ENCODE results near the gene ANK2.

The ANK2 gene

GRCh38 chr4:113113151-113113550 lies 63.7 kb downstream of the ANK2 start:
- Histone ChIP-seq H3K4me1 (ENCODE audit: control insufficient read depth, low read depth, low read length) (no peaks in the 10 kb centered on the region), H4K5ac (ENCODE audit: low read length) (no peak overlapping the region)
- WGBS (ENCODE audit: extremely low coverage, insufficient coverage, low lambda C conversion rate) = no CpG with 5 or more reads among the region's 2 CpGs

GRCh38 chr4:113114884-113115283 lies 65.4 kb downstream of the ANK2 start:
- no peak overlapping the region for H3K9ac ChIP-seq (ENCODE audit: low read length)
- H4K8ac ChIP-seq (ENCODE audit: low read depth, low read length) = no peak overlapping the region
- no peak overlapping the region for H3K4me3 ChIP-seq (ENCODE audit: low read length)
- no peak overlapping the region for H3K4me2 ChIP-seq (ENCODE audit: low read length)
- no peaks in the 10 kb centered on the region for H3K79me2 ChIP-seq (ENCODE audit: control insufficient read depth, insufficient read depth, low read length)
- H3K27ac ChIP-seq (ENCODE audit: low read depth, low read length) = no peak overlapping the region
- no peak overlapping the region for H2BK5ac ChIP-seq (ENCODE audit: low read length)
- H3K56ac ChIP-seq (ENCODE audit: low read length) = no peak overlapping the region
- no peak overlapping the region for H2BK15ac ChIP-seq (replicated peaks; ENCODE audit: low read depth)
- H2BK120ac ChIP-seq (ENCODE audit: low read depth, low read length) = no peak overlapping the region
- H3K79me1 ChIP-seq (ENCODE audit: low read length) = no peaks in the 10 kb centered on the region
- H3K4me1 ChIP-seq (ENCODE audit: control insufficient read depth, low read depth, low read length) = no peaks in the 10 kb centered on the region
- no peaks in the 10 kb centered on the region for H3K36me3 ChIP-seq (ENCODE audit: control insufficient read depth, insufficient read depth, low read length)
- no peak overlapping the region for H2AK5ac ChIP-seq (ENCODE audit: low read length)
- no peak overlapping the region for H3K4ac ChIP-seq (ENCODE audit: low read depth, low read length)
- WGBS (ENCODE audit: extremely low coverage, insufficient coverage, low lambda C conversion rate) = no CpG with 5 or more reads among the region's 2 CpGs
- DNase-seq = peak; percentile 23
- no peak overlapping the region for H3K18ac ChIP-seq (ENCODE audit: low read length)
- H3K27me3 ChIP-seq (ENCODE audit: insufficient read depth, low read length, poor library complexity) = no peaks in the 10 kb centered on the region
- H4K5ac ChIP-seq (ENCODE audit: low read length) = no peak overlapping the region
- H3K23ac ChIP-seq (ENCODE audit: low read length) = no peak overlapping the region

More at GRCh38 chr4:113113151-113113550, 63.7 kb downstream of the ANK2 start:
- Histone ChIP-seq H2BK120ac (ENCODE audit: low read depth, low read length) (no peak overlapping the region), H3K9ac (ENCODE audit: low read length) (no peak overlapping the region), H3K18ac (ENCODE audit: low read length) (no peak overlapping the region), H3K79me2 (ENCODE audit: control insufficient read depth, insufficient read depth, low read length) (no peaks in the 10 kb centered on the region), H4K8ac (ENCODE audit: low read depth, low read length) (no peak overlapping the region), H2BK5ac (ENCODE audit: low read length) (no peak overlapping the region), H3K4me3 (ENCODE audit: low read length) (no peak overlapping the region), H3K27ac (ENCODE audit: low read depth, low read length) (no peak overlapping the region), H3K36me3 (ENCODE audit: control insufficient read depth, insufficient read depth, low read length) (no peaks in the 10 kb centered on the region), H2BK15ac (replicated peaks; ENCODE audit: low read depth) (no peak overlapping the region), H3K4ac (ENCODE audit: low read depth, low read length) (no peak overlapping the region), H3K23ac (ENCODE audit: low read length) (no peak overlapping the region), H3K27me3 (ENCODE audit: insufficient read depth, low read length, poor library complexity) (no peaks in the 10 kb centered on the region), H3K79me1 (ENCODE audit: low read length) (no peaks in the 10 kb centered on the region), H2AK5ac (ENCODE audit: low read length) (no peak overlapping the region), H3K4me2 (ENCODE audit: low read length) (no peak overlapping the region), H3K56ac (ENCODE audit: low read length) (no peak overlapping the region)
- no peak for DNase-seq

- Histone ChIP-seq H3K27ac (ENCODE audit: low read depth, low read length) (no peak overlapping the region), H3K18ac (ENCODE audit: low read length) (no peak overlapping the region), H3K9ac (ENCODE audit: low read length) (no peak overlapping the region), H2AK5ac (ENCODE audit: low read length) (no peak overlapping the region), H2BK5ac (ENCODE audit: low read length) (no peak overlapping the region), H3K4me2 (ENCODE audit: low read length) (no peak overlapping the region), H3K79me1 (ENCODE audit: low read length) (no peaks in the 10 kb centered on the region), H4K8ac (ENCODE audit: low read depth, low read length) (no peak overlapping the region), H3K4ac (ENCODE audit: low read depth, low read length) (no peak overlapping the region), H3K4me3 (ENCODE audit: low read length) (no peak overlapping the region), H3K79me2 (ENCODE audit: control insufficient read depth, insufficient read depth, low read length) (no peaks in the 10 kb centered on the region), H4K5ac (ENCODE audit: low read length) (no peak overlapping the region), H3K56ac (ENCODE audit: low read length) (no peak overlapping the region), H3K27me3 (ENCODE audit: insufficient read depth, low read length, poor library complexity) (no peaks in the 10 kb centered on the region), H3K36me3 (ENCODE audit: control insufficient read depth, insufficient read depth, low read length) (no peaks in the 10 kb centered on the region), H3K4me1 (ENCODE audit: control insufficient read depth, low read depth, low read length) (no peaks in the 10 kb centered on the region), H2BK15ac (replicated peaks; ENCODE audit: low read depth) (no peak overlapping the region), H3K23ac (ENCODE audit: low read length) (no peak overlapping the region), H2BK120ac (ENCODE audit: low read depth, low read length) (no peak overlapping the region)
- DNase-seq = peak; percentile 52
- WGBS (ENCODE audit: extremely low coverage, insufficient coverage, low lambda C conversion rate) = no CpG with 5 or more reads among the region's 17 CpGs
Measured at GRCh38 chr4:113116414-113117357, 67.2 kb downstream of the ANK2 start.

DNA sequence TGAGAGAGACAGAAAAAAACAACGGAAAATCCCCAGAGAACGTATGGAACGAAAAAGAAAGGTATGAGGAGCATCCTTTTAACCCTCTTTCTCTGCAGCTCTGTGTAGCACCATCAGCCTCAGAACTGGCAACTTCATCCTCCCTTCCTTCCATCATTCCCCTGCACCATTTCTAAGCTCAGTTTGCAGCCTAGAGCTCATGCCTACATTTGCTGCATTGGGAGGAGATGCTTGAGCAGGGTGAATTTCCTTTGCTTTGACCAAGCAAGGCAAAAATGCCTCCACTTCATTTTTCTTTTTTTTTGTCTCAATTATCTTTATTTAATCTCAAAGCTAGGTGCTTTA lies 67.9 kb downstream of the ANK2 start:
- H3K23ac ChIP-seq (ENCODE audit: low read length) = no peak overlapping the region

GRCh38 chr4:113122066-113122465 lies 72.6 kb downstream of the ANK2 start:
- Histone ChIP-seq H4K5ac (ENCODE audit: low read length) (no peak overlapping the region), H3K4ac (ENCODE audit: low read depth, low read length) (no peak overlapping the region), H3K4me2 (ENCODE audit: low read length) (no peak overlapping the region), H4K8ac (ENCODE audit: low read depth, low read length) (no peak overlapping the region), H2BK120ac (ENCODE audit: low read depth, low read length) (no peak overlapping the region), H3K27ac (ENCODE audit: low read depth, low read length) (no peak overlapping the region), H2AK5ac (ENCODE audit: low read length) (no peak overlapping the region), H3K18ac (ENCODE audit: low read length) (no peak overlapping the region), H3K56ac (ENCODE audit: low read length) (no peak overlapping the region), H3K9ac (ENCODE audit: low read length) (no peak overlapping the region), H3K79me1 (ENCODE audit: low read length) (no peaks in the 10 kb centered on the region), H3K27me3 (ENCODE audit: insufficient read depth, low read length, poor library complexity) (no peaks in the 10 kb centered on the region), H2BK15ac (replicated peaks; ENCODE audit: low read depth) (no peak overlapping the region), H2BK5ac (ENCODE audit: low read length) (no peak overlapping the region), H3K79me2 (ENCODE audit: control insufficient read depth, insufficient read depth, low read length) (no peaks in the 10 kb centered on the region), H3K23ac (ENCODE audit: low read length) (no peak overlapping the region), H3K4me3 (ENCODE audit: low read length) (no peak overlapping the region), H3K4me1 (ENCODE audit: control insufficient read depth, low read depth, low read length) (no peaks in the 10 kb centered on the region), H3K36me3 (ENCODE audit: control insufficient read depth, insufficient read depth, low read length) (no peaks in the 10 kb centered on the region)
- DNase-seq = no peak
- no CpG with 5 or more reads among the region's 1 CpG for WGBS (ENCODE audit: extremely low coverage, insufficient coverage, low lambda C conversion rate)

More for the DNA sequence above, 67.9 kb downstream of the ANK2 start:
- H3K4me2 ChIP-seq (ENCODE audit: low read length) = no peak overlapping the region
- no peaks in the 10 kb centered on the region for H3K4me1 ChIP-seq (ENCODE audit: control insufficient read depth, low read depth, low read length)
- no peak overlapping the region for H2BK120ac ChIP-seq (ENCODE audit: low read depth, low read length)
- no peaks in the 10 kb centered on the region for H3K27me3 ChIP-seq (ENCODE audit: insufficient read depth, low read length, poor library complexity)
- no peaks in the 10 kb centered on the region for H3K79me1 ChIP-seq (ENCODE audit: low read length)
- H2AK5ac ChIP-seq (ENCODE audit: low read length) = no peak overlapping the region
- H3K18ac ChIP-seq (ENCODE audit: low read length) = no peak overlapping the region
- no peak overlapping the region for H2BK5ac ChIP-seq (ENCODE audit: low read length)
- H2BK15ac ChIP-seq (replicated peaks; ENCODE audit: low read depth) = no peak overlapping the region
- H3K4me3 ChIP-seq (ENCODE audit: low read length) = no peak overlapping the region
- no peak overlapping the region for H4K8ac ChIP-seq (ENCODE audit: low read depth, low read length)
- H3K27ac ChIP-seq (ENCODE audit: low read depth, low read length) = no peak overlapping the region
- no peak overlapping the region for H3K4ac ChIP-seq (ENCODE audit: low read depth, low read length)
- no CpG with 5 or more reads among the region's 3 CpGs for WGBS (ENCODE audit: extremely low coverage, insufficient coverage, low lambda C conversion rate)
- no peak for DNase-seq
- no peak overlapping the region for H3K9ac ChIP-seq (ENCODE audit: low read length)
- no peak overlapping the region for H4K5ac ChIP-seq (ENCODE audit: low read length)
- H3K56ac ChIP-seq (ENCODE audit: low read length) = no peak overlapping the region
- no peaks in the 10 kb centered on the region for H3K79me2 ChIP-seq (ENCODE audit: control insufficient read depth, insufficient read depth, low read length)
- H3K36me3 ChIP-seq (ENCODE audit: control insufficient read depth, insufficient read depth, low read length) = no peaks in the 10 kb centered on the region
